Stimulated activated CD8-positive, alpha-beta memory T cell treated with anti-CD3 and anti-CD28 coated beads, Interleukin-15, amount 100 ng/mL, for 24 hours (primary cell): Measurements from ENCODE around the gene PLCB4.

Experiments used
- DNase-seq: peaks from one replicate; pipeline ENCODE4 v3.0.0-alpha.2; 2020; ENCODE audit warnings: low read depth

PLCB4 gene

DNA sequence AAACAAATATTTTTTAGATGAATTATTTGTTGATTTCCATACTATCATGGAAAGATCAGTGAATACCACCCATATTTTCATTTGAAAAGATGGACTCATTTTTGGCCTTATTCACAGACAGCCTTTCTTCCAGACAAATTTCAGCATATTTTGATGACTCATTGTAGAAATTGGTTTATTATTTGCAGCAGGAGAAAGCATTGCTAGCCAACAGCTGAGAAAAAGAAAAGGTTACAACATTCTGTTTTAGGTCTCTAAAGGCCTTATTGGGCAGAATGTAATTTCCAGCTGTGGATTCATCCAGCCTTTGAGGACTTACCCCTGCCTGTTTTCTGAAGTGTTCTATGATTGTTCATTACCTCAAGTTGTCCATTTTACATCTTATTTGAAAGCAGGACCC is 201.9 kb downstream of the PLCB4 start:
- DNase-seq: no peak

DNA sequence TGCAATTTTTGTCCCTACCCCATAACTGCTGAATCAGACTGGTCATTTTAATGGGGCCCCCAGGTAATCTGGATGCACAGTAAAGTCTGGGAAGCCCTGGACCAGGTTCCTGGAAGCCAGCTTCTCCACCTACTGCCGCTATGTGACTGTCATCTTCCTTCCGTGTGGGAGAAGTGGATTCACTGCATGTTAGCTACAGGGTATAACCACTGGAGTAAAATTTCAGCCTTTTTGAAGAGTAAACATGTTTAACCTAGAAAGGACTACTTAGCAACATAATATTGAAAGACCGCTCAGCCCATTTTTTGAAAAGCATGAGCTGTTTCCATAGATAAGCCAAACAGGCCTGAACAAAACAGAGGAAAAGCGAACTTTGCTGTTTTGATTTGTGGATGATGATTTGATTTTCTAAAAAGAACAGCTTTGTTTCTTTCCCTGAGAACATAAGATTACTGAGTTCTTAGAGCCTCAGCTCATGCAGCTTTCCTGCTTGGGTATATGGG is 208.1 kb downstream of the PLCB4 start:
- no peak for DNase-seq

DNA sequence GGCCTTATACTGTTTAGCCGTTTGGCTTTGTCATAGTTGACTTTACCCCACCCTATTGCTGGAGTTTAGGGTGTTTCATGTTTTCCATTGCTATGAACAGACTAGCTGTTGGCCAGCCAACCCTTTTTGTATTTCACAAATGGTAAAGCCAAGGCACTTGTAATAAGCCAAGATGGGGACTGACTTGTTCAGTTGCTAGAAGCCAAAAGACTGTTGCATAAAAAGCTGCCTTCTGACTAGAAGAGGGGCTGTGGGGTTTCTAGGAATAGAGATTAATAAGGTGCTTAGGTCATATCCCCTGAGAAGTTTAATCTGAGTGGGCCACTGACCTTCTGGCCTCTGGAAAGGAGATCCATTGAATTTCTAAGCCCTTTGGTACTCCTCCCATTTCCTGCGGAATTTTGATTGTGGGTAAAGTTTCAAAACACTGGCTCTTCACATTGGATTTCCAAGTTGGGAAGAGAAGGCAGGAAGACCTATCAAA is 211.1 kb downstream of the PLCB4 start:
- no peak for DNase-seq

DNA sequence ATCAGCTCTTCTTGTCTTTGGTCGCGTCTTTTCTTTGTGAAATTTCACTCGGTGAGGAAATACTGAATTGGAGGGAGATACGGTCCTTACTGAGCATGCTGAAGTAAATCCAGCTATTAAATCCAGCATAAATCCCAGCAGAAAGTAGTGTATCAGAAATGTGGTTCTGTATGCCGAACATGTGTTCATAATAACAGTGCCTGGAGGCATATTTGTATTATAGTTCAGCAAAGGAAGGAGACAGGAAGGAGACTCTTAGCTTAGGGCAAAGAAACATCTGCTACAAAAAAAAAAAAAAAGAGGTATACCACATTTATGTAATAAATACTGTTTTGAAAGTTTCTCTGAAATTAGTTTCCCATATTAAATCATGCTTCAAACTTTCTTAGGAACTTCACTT is 211.8 kb downstream of the PLCB4 start:
- DNase-seq: no peak

DNA sequence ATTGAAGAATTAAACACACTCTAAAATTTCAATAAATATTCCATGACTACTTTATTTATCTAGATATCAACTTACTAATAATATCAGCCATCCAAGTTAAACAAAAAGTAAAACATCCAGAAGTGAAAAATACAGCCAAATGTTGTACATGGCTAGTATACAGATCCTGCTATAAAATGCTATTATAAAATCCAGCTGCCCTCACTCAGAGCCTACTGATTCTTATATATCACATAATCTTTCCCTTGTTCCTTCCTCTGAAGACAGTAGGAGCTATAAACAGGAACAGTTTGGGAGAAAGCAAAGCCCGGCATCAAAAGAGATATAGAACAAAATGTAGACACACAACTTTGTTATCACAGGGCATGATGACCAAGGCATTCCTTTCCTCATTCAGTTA is 212.9 kb downstream of the PLCB4 start:
- no peak for DNase-seq

DNA sequence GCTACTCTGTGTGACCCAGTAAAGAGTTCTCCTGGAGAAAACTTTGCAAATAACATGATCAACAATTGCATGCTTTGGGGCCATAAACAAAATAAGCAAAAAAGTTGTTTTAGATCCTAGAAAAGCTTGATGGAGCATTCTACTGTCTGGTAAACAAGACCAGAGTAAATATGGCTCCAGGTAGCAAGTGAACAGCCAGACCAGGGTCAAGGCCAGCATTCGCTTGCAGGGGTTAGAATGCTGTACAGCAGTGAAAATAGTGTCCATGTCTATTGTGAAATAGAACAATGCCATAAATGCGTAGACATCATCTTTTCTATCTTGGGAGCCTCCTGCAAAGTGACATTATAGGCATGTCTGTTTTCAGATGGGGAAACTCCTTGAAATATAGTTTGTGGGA is 216.7 kb downstream of the PLCB4 start:
- no peak for DNase-seq

DNA sequence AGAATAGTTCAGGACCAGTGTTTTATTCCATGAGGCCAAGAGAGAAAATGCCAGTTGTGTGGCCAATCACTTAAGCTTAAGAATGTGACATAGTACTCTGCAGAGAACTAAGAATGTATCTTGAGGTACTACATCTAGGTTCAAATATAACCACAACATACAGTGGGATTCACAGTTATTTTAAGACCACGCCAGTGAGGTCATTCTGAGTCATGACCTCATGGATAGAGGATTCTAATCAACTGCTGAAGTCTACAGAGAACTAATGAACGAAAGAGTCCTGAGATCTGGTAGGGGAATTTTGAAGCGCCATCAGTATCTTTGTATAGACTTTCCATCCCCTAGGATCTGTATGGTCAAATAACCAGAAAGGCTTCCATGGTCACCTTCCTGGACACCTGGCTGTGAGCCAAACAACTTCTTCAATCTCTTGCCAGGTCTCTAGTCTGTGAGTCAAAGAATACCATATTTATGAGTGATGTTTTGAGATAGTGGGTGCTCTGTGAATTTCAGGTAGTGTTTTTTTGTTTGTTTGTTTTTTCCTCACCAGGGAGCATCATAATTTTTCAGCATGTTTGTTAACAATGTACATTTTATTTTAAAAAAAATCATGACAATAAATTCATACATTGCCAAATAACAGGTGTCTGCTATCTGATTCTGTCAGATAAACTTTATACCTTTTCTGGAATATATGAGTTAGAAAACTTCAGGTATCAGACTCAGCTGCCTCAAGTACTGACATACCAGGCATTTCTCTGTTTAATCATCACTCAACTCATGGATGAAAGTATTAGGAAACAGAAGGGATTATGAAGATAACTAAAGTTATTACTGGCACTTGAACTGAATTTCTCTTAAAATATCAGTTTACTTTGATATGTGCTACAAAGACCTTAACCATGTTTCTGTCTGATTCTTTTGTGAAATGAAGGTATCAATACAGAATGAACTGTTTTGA is 217.9 kb downstream of the PLCB4 start:
- DNase-seq: no peak

DNA sequence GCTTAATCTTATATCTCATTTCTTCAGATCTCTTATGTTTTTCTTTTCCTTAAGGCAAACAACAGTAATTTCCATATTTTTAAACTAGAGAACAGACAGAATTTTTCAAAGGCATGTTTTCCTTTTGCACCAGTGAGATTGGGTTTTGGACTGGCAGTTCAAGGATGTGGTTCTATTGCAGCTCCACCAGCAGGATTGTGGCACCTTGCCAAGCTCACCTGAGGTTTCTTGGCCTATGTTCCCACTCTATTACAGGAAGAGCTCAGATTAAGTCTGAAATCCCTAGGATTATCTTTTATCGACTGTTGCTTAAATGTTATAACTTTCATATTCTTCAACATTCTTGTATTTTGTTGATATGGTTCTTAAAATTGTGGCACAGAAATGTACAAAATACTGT is 218.9 kb downstream of the PLCB4 start:
- DNase-seq: no peak

DNA sequence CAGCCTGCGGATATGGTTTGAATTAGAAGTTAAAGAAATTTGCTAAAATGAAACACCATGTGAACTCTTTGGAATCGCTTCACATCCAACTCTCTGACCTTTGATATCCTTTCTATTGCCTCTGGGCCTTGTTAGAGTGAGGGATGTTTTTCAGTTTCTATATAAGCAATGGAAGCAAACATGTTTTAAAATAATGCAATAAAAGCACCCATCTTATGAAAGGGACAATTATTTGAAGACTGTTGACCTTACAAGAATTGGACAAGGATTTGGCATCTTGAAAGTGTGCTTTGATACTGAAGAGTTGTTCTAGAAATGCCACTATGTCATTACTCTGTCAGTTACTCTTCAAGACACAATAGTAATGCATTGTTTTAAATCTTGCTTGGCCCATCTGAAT is 221.4 kb downstream of the PLCB4 start:
- no peak for DNase-seq

DNA sequence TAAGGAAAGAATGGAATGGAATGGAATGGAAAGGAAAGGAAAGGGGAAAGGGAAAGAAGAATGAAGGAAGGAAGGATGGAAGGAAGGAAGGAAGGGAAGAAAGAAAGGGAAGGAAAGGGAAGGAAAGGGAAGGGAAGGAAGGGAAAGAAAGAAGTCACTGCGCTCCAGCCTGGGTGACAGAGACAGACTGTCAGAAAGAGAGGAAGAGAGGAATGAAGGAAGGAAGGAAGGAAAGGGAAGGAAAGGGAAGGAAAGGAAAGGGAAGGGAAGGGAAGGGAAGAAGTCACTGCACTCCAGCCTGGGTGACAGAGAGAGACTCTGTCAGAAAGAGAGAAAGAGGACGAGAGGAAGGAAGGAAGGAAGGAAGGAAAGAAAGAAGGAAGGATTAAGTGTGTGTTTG is 224.3 kb downstream of the PLCB4 start:
- DNase-seq: no peak

DNA sequence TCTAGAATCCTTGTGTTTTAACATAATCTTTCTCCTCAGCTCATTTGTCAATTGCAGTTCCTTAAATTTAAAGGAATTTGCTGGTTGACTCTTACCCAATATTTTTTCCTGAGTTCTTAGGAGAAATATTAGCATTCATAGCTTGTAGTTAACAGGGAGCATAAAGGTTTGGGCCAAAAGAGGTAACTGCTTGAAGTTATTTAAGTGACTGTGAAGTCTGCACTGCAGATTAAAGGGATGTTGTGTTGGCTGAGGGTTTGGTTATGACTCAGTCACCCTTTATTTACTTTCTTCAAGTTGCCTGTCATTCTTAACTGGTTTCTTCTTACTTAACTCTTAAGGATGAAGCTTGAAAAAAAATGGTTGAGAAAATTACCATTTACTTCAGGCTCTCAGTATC is 225.2 kb downstream of the PLCB4 start:
- no peak for DNase-seq

DNA sequence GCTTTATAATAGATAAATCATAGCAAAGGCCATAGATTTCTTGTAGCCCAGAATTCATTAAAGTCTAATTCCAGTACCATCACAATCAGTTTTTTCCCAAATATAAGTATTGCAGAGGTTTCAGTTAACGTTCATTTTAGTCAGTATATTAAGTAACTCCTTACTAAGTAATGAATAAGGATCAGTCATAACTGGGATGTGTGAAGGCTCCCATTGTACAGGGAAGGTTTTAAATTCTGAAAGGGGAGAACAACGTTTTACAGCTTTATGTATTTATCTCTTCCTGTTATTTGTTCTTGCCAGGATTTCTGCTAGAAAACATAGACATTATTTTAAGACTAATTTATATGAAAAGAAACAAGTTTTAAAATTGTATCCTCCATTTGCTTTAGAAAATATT is 230.0 kb downstream of the PLCB4 start:
- no peak for DNase-seq

DNA sequence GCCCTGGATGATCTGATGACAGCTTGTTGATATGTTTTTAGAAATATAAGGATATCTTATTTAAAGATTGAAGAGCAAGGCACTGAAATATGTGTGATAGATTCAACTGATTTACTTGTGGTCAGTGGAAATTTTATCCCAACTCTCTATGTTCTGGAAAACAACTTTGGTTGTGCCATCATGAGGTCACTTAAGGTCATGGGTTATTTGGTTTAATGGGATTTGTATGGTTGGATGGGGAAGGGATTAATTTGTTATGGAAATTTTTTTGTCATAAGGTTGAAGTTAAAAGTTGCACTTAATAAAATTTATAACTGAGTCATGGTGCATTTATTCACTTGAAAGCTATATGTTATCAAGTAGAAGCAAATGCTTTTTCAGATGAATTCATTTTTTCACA is 231.2 kb downstream of the PLCB4 start:
- DNase-seq: no peak

DNA sequence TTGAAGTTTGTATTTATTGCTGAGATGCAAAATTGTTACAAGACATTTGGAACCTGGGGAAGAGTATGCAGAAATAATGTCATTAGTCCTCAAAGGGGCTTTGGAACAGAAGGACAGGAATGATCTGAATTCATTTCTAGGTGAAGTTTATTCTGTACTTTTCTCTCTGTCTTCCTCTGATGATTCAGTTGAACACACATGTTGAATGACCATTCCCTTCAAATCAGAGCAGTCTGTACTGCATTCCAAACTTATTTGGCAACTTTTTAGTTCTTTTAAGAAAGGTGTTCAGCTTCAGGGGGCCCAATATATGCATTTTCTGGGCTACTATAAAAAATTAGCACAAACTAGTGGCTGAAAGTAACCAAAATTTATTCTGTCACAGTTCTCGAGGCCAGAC is 231.6 kb downstream of the PLCB4 start:
- DNase-seq: no peak

DNA sequence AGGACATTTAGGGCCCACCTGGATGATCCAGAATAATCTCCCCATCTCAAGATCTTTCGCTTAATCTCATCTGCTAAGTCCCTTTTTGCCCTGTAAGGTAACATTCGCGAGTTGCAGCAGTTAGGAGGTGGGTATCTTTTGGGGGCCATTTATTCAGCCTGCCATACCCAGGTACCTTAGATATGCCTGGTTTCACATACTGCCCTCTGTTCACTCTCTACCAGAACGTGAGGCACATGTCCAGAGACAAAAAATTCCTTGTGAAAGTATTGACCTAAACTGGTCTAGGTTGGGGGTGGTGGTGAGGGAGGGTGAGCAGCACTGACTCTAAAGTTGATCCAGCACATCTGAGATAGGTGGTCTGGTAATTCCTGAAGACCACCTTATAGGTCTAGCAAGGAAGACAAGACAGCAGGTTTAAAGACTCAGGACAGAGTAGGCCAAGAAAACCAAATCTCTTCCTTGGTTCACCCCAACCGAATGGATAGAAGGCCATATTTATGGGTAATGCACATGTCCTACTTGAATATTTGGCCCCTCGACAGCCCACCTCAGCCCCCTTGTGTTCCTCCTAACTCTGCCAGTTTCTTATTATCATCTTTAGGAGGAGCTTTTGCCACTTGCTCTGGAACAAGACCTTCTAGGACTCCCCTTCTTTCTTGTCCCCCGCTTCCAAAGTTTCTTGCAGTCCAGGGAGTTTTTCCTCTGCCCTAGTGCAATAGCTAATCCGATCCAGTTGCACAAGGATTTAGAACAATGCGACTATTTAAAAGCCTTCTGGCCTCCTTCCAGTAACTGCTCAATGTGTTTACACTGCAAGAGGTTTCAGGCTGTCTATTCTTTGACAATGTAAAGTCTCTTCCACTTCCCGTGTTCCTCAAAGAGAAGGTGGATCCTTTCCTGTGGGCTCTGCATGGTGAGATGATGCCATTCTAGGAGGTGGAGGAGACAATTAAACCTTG is 232.5 kb downstream of the PLCB4 start:
- no peak for DNase-seq

DNA sequence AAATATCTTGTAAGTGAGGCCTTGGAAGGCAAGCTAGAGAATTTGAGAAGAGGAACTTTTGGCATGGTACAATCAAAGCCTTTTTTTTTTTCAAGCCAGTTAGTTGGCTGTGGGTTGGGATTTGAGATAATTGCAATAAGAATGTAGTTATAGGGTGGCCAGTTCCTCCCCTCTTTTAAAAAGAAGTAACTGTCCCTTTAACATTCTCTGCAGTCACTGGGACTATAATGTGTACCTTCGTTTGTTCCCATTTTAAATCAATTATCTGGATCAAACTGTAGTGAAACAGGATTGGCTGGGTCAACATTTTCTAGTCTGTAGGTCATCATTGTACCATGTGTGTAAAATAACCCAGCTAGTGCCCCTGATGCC is 233.2 kb downstream of the PLCB4 start:
- no peak for DNase-seq

DNA sequence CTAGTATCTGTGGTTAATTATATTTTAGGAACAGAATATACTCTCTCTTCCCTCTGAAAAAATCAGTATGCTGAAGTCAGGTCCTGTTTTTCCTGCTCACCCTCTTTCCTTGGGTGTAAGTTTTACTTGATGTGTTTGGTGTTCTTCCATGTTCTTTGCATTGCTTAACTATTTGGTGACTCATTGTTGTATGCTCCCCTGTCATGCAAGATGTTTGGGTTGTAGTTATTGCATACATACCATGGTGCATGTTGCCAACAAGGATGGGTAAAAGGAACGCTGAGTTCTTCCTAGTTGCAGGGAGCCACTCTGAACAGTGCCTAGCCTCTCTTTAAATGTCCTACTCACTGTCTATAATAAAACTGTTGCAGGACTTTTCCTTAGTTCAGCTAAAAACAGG is 237.6 kb downstream of the PLCB4 start:
- DNase-seq: no peak

DNA sequence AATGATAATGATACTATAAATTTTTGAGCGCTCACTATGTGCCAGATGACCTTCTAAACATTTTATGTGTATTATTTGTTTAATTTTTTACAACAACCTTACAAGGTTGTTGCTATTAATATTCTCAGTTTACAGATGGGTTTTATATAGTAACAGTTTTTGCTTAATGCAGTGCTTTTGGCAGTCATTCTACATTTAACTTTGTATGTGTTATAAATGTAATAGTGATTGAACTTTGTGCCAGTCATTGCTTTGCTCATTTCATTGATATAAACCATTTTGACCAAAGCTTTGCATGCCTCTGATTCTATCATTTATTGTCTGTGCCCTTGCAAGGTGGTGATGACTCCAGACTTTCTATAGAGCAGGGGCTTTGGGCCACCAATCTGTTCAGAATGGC is 239.2 kb downstream of the PLCB4 start:
- no peak for DNase-seq

DNA sequence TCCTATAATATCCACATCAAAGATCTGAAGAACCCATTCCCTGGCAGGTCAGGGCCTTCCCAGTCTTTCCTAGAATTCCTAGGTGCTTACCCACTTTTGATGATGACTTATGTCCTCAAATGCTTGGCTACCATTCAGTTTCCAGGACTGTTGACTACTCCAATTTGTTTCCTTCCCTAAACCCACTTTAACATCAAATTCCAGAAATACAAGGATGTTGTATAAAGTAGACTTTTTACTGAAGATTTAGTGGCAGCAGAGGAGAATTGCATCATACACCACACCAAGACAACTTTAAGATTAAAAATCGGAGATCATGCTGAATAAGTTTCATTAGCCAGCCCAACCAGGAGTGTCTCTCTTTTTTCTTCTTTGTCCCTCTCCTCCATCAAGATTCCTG is 242.2 kb downstream of the PLCB4 start:
- DNase-seq: no peak

DNA sequence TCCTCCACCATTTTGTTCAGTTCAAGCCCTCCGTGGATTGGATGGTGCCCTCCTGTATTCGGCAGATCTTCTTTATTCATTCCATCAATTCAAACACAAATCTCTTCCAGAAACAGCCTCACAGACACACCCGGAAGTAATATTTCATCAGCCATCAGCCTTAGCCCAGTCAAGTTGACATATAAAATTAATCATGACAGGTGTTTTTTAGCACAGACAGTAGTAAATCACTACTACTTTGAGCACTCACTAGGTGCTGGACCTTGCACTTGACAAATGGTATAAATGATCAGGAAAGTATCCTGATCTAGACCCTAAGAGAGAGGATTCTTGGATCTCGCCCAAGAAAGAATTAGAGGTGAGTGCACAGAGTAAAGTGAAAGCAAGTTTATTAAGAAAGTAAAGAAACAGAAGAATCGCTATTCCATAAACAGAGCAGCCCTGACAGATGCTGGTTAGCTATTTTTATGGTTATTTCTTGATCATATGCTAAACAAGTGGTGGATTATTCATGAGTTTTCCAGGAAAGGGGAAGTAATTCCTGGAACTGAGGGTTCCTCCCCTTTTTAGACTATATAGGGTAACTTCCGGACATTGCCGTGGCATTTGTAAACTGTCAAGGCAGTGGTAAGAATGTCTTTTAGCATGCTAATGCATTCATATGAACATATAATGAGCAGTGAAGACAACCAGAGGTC is 250.9 kb downstream of the PLCB4 start:
- DNase-seq: no peak

DNA sequence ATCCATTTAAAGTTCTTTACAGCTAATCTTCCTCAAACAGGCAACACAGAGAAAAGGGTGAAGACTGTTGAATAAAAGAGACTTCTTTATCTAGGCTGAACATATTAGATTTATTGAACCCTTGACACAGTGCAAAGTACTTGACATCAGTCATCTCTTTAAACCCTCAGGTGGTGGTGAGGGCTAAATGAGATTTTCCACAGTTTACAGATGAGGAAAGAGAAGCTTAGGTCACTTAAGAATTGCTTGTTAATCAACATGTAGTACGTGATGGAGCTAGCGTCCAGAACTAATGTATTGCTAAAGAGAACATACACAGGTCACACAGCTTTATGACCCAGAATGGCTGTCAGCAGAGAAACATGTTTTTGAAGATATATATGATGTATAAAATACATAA is 252.1 kb downstream of the PLCB4 start:
- DNase-seq: no peak

DNA sequence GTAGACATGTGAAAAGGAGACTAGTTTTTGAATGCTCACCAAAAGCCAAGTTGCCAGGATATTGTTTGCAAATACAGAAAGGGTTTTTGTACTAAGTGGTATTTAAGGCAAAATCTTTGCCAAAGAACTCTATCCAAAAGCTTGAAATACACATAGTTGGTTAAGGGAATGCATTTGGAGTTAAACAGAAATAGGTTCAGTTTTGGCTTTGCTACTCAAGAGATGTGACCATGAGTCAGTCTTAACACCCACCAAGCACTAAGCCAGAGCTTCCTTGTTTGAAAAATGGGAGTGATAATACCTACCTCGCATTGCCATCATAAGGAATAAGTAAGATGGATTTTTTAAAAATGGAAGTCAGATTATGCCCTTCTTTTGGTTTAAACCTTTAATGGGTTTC is 253.8 kb downstream of the PLCB4 start:
- DNase-seq: no peak
